ENCODE data around the gene NPC2. TPM values are rescaled to one million over a fixed set of nuclear protein-coding genes. Genes with fewer than 3 reads are reported as not detected.

The NPC2 gene
- total RNA-seq, 1 donor, result 147 TPM

DNA sequence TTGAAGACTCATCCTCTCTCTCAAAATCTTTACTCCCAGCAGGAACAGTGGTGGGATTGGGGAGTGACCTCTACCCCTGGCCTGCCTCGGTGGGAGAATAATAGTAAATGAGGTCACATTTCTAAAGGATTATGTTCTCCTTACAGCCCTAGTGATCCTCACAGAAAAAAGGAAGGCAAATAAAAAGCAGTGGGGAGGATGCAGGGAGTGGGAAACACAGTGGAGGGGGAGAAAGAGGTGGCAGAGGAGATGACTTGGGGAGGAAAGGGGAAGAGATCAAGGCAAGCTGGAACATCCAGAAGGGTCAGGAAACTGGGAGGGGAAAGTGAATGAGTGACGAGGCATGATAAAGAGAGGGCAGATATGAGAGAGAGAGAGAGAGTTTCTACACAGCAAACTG, 58.8 kb downstream of the NPC2 start:
- DNase-seq (ENCODE audit: low read depth in 2 of 3, low spot score in 2 of 3), result no peak

DNA sequence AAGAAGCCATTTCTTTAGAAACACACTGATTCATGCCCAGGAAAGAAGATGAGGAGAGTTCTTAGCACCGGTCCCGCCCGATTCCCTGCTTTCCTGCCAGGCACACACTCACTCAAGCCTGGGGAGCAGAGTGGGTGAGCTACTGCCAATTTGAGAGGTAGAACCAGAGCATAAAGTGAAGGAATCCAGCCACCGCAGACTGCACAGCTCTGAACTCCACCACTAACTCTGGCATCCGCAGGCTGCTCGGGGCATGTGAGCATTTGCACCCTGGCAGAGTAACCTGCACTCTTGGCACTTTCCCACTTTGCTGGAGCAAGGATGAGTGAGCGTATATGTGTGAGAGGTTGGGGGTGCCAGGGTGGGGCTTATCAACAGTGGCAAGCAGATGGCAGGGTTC, 63.1 kb downstream of the NPC2 start:
- DNase-seq (ENCODE audit: low read depth in 2 of 3, low spot score in 2 of 3), result no peak

Other genes with a start within 250 kb of the NPC2 start
- gene ABCD4, start 190.4 kb downstream of the NPC2 start, total RNA-seq, result 90.5 TPM
- gene VRTN, start 144.8 kb downstream of the NPC2 start, total RNA-seq, result under 0.01 TPM
- gene SYNDIG1L, start 67.1 kb downstream of the NPC2 start, total RNA-seq, result not detected
- gene ISCA2, start 460 bp upstream of the NPC2 start, total RNA-seq, result 17.2 TPM
- 0.27 TPM for gene LTBP2, start 118.9 kb upstream of the NPC2 start, total RNA-seq
- 58.7 TPM for gene AREL1, start 219.8 kb upstream of the NPC2 start, total RNA-seq
- 13.7 TPM for gene FCF1, start 219.8 kb upstream of the NPC2 start, total RNA-seq

All from hematopoietic multipotent progenitor cell (in vitro differentiated cells).